ENCODE data around the gene MT3. TPM values are rescaled to one million over a fixed set of nuclear protein-coding genes. Genes with fewer than 3 reads are reported as not detected.
"Not testable (repeated sequence)": the region's sequence is repeated elsewhere in the genome, so short reads cannot be mapped to it uniquely, and the experiment has no call there.

Gene MT3
- total RNA-seq, 1 experiment from 2014 or later: 0.31 TPM

GRCh38 chr16:56564793-56565477 is 24.4 kb upstream of the MT3 start, which contains the start of gene MT4:
MT4 (plus strand) TSS chr16:56565073; CDS start chr16:56565129, 56 bp downstream.
- Histone ChIP-seq H3K36me3 (replicated peaks; ENCODE audit: control insufficient read depth, insufficient read depth, low read length) (no peaks in the 10 kb centered on the region), H3K27me3 (ENCODE audit: control insufficient read depth, insufficient read depth, low read length) (no peaks in the 10 kb centered on the region; the same call in 1 of the 2 replicates), H3K4me3 (ENCODE audit: insufficient read depth, low read depth, low read length) (no peak within 1 kb of the TSS)
- DNase-seq: no peak

DNA sequence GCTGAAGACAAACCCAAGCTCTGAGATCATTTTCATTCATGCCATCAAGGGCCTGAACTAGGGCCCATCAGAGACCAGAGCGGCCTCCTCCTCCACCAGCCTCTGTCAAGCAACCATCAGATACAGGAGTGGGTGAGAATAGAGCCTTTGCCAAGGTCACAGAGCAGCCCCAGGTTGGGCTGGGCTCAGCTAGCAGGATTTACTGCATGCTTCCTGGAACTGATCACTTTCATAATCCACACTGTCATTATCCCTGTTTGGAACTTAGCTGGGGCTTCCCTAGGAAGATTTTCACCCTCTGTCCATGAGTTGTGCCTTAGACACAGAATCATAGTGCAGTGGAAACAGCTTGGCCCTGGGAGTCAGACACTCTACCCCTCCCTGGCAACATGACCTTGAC is 19.4 kb upstream of the MT3 start:
- no peak for DNase-seq
- no peaks in the 10 kb centered on the region; the same call in 1 of the 2 replicates for H3K27me3 ChIP-seq (ENCODE audit: control insufficient read depth, insufficient read depth, low read length)
- no peak overlapping the region for H3K4me3 ChIP-seq (ENCODE audit: insufficient read depth, low read depth, low read length)
- H3K36me3 ChIP-seq (replicated peaks; ENCODE audit: control insufficient read depth, insufficient read depth, low read length): no peaks in the 10 kb centered on the region

DNA sequence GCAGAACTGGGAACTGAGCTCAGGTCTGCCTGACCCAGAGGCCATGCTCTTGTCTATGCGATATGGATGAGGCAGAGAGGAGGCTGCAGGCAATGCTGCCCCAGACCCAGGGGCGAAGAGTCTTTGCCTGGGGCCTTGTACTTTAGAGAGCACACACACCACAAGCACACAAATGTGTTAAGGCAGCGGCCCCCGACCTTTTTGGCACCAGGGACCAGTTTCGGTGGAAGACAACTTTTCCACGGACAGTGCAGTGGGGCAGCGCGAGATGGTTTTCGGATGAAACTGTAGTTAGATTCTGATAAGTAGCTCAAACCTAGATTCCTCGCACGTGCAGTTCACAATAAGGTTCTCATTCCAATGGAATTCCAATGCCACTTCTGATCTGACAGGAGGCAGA is 17.8 kb upstream of the MT3 start:
- DNase-seq: no peak
- Histone ChIP-seq H3K27me3 (ENCODE audit: control insufficient read depth, insufficient read depth, low read length) (no peaks in the 10 kb centered on the region), H3K4me3 (ENCODE audit: insufficient read depth, low read depth, low read length) (no peak overlapping the region), H3K36me3 (replicated peaks; ENCODE audit: control insufficient read depth, insufficient read depth, low read length) (no peaks in the 10 kb centered on the region)

DNA sequence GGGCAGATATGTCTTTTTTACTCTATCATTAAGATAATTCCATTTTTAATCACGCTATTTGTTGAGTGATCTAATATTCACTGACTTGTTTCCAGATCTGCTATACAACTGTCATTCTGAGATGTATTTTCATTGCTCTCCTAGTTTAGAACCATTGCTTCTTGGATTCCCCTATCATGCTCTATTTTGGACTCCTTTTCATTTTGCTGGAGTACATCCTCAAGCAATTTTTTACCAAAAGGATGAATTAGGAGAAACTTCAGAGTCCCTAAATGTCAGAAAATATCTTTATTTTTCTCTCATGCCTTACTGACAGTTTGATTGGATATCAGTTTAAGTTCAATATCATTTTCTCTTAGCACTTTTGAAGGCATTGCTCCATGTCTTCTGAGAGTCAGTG is 14.7 kb upstream of the MT3 start:
- Histone ChIP-seq H3K4me3 (ENCODE audit: insufficient read depth, low read depth, low read length) (no peak overlapping the region), H3K27me3 (ENCODE audit: control insufficient read depth, insufficient read depth, low read length) (no peaks in the 10 kb centered on the region), H3K36me3 (replicated peaks; ENCODE audit: control insufficient read depth, insufficient read depth, low read length) (no peaks in the 10 kb centered on the region)
- DNase-seq: no peak

DNA sequence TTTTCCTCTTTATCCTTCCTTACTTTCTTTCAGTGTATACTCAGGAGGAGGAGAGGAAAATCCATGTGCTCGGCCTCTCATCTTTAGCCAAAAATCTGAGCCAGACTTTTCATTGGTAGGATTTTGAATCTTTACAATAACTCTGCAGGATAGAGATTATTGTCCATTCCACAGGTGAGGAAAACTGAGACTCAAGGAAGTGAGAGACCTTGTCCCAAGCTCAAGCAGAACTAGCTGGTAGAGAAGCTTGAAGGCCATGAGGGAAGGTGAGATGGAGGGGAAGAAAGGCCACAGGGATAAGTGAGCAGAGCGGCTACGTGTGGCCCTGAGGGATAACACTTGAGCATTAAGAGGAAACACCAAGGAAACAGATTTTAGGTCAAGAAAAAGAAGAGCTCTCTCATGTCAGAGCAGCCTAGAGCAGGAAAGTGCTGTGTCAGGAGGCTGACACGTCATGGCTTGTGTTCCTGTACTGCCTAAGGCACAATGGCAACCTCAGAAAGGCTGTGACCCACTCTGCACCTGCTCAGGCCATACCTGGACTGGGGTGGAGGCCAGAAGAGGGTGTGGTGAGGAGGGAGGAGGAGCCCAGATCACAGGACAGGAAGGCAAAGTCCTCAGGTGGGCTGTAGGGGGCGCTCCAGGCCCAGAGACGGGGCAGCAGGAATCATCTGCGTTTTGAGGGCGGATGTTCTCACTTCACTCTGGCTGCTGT is 12.6 kb upstream of the MT3 start:
- no peaks in the 10 kb centered on the region for H3K36me3 ChIP-seq (replicated peaks; ENCODE audit: control insufficient read depth, insufficient read depth, low read length)
- no peaks in the 10 kb centered on the region for H3K27me3 ChIP-seq (ENCODE audit: control insufficient read depth, insufficient read depth, low read length)
- peak; percentile 87 for DNase-seq
- H3K4me3 ChIP-seq (ENCODE audit: insufficient read depth, low read depth, low read length): no peak overlapping the region

DNA sequence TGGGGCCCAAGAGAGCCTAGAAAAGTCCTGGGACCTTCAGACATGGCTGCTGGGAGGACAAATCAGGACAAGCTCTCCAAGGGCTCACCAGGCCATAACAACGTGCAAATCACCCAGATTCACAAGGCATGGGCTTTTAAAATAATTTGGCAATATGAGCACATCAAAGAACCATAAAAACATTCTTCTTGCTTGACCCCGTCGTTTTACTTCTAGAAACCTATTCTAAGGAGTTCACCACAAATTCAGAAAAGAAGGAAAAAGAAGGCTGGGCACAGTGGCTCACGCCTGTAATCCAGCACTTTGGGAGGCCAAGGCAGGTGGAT is 12.1 kb upstream of the MT3 start:
- Histone ChIP-seq H3K36me3 (replicated peaks; ENCODE audit: control insufficient read depth, insufficient read depth, low read length) (no peaks in the 10 kb centered on the region), H3K4me3 (ENCODE audit: insufficient read depth, low read depth, low read length) (no peak overlapping the region), H3K27me3 (ENCODE audit: control insufficient read depth, insufficient read depth, low read length) (no peaks in the 10 kb centered on the region)
- no peak for DNase-seq

DNA sequence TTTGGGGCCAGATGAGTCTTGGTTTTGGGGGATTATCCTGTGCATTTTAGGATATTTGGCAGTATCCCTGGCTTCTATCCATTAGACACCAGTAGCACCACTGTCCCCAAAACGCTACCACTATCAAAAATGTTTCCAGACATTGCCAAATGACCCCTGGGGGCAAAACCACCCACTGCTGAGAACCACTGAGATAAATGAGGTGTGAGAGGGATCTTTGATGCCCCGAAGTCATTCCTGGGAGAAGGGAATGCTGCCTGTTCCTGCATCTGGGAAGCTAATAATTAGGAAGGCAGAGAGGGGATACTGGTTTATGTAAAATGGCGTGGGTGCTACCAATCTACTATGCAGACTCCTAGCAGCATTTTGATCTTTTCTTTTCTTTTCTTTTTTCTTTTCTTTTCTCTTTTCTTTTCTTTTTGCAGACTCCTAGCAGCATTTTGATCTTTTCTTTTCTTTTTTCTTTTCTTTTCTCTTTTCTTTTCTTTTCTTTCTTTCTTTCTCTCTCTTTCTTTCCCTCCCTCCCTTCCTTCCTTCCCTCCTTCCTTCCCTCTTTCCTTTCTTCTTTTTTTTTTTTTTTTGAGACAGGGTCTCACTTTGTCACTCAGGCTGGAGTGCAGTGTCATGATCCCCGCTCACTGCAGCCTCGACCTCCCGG is 8.8 kb upstream of the MT3 start:
- DNase-seq: no peak
- H3K36me3 ChIP-seq (replicated peaks; ENCODE audit: control insufficient read depth, insufficient read depth, low read length): no peaks in the 10 kb centered on the region
- no peak overlapping the region for H3K4me3 ChIP-seq (ENCODE audit: insufficient read depth, low read depth, low read length)
- H3K27me3 ChIP-seq (ENCODE audit: control insufficient read depth, insufficient read depth, low read length): 0 out of 2 replicates have a peak, but pooled peaks cover 2% of the 10 kb centered on the region

DNA sequence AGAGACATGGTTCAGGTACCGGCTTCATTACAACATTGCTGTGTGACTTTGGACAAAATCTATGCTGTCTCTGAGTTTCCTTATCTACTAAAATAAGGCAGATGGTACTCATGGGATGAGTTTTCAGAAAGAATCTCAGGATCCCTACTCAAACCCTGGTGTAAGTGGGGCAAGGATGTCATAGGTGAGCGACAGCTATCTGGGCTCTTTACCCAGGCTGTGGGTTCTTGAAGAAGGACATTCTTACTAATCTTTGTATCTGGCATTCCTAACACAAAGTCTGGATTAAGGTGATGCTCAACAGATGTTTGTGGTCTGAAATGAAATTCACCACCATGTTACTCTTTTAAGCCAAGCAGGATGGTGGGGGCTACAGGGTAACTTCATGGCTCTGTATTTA is 6.4 kb upstream of the MT3 start:
- H3K4me3 ChIP-seq (ENCODE audit: insufficient read depth, low read depth, low read length); DNase-seq; H3K36me3 ChIP-seq (replicated peaks; ENCODE audit: control insufficient read depth, insufficient read depth, low read length): not testable (repeated sequence)
- peaks cover 11% of the 10 kb centered on the region for H3K27me3 ChIP-seq (ENCODE audit: control insufficient read depth, insufficient read depth, low read length)

DNA sequence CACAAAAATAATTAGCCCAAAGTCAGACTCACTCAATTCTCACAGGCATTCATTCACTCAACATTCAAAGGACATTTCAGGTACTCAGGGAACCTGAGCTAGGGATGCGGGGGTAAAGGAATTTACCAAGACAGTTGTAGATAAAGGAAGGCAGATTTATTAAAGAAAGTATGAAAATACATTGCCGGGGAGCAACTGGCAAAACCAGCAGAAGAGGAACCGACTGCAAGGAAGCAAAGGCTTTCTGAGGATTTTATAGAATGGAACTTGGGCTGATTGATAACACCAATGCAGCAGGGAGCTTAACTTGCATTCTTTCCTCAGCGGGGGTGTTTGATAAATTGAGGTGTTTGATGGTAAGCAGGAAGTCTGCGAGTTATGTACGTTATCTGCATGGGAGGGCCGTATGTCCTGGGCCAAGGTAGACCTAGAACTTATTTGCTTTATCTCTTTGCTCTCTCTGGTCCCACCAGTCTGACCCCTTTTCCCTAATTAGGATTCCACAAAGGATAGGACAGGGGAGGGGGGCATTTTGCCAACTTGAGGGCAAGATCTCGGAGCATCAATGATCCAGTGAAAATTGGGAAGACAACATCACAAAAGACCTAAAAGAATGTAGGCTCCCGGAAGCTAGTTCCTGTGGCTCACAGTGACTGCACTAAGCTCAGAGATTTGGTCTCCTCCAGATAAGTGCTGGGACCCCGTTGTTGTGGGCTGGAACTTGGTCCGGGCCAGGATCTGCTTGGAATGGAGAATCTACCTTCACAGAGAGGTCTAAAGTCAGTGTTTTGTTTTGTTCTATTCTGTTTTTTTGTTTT is 5.8 kb upstream of the MT3 start:
- Histone ChIP-seq H3K36me3 (replicated peaks; ENCODE audit: control insufficient read depth, insufficient read depth, low read length) (no peaks in the 10 kb centered on the region), H3K27me3 (ENCODE audit: control insufficient read depth, insufficient read depth, low read length) (peaks cover 18% of the 10 kb centered on the region), H3K4me3 (ENCODE audit: insufficient read depth, low read depth, low read length) (no peak overlapping the region)
- no peak for DNase-seq

DNA sequence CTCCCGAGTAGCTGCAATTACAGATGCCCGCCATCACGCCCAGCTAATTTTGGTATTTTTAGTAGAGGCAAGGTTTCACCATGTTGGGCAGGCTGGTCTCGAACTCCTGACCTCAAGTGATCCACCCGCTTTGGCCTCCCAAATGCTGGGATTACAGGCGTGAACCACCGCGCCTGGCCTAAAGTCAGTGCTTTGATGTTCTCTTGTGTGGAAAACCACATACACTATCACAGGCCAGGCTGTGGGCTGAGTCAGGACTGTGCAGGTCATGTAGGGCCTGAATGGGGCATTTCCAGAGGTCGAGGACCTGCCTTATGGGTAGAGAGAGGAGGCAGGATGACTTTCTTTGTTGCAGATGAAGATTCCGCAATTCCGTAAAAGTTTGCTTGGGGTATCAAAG is 5.1 kb upstream of the MT3 start:
- DNase-seq: no peak
- Histone ChIP-seq H3K27me3 (ENCODE audit: control insufficient read depth, insufficient read depth, low read length) (peaks cover 25% of the 10 kb centered on the region), H3K4me3 (ENCODE audit: insufficient read depth, low read depth, low read length) (no peak overlapping the region)

GRCh38 chr16:56588781-56589140 is 567 bp upstream of the MT3 start:
- DNase-seq: no peak
- Histone ChIP-seq H3K27me3 (ENCODE audit: control insufficient read depth, insufficient read depth, low read length) (peaks cover 48% of the 10 kb centered on the region), H3K36me3 (replicated peaks; ENCODE audit: control insufficient read depth, insufficient read depth, low read length) (no peaks in the 10 kb centered on the region), H3K4me3 (ENCODE audit: insufficient read depth, low read depth, low read length) (peak overlapping the region; percentile 37)

More for the DNA sequence above, 5.1 kb upstream of the MT3 start:
- H3K36me3 ChIP-seq (replicated peaks; ENCODE audit: control insufficient read depth, insufficient read depth, low read length): no peaks in the 10 kb centered on the region

DNA sequence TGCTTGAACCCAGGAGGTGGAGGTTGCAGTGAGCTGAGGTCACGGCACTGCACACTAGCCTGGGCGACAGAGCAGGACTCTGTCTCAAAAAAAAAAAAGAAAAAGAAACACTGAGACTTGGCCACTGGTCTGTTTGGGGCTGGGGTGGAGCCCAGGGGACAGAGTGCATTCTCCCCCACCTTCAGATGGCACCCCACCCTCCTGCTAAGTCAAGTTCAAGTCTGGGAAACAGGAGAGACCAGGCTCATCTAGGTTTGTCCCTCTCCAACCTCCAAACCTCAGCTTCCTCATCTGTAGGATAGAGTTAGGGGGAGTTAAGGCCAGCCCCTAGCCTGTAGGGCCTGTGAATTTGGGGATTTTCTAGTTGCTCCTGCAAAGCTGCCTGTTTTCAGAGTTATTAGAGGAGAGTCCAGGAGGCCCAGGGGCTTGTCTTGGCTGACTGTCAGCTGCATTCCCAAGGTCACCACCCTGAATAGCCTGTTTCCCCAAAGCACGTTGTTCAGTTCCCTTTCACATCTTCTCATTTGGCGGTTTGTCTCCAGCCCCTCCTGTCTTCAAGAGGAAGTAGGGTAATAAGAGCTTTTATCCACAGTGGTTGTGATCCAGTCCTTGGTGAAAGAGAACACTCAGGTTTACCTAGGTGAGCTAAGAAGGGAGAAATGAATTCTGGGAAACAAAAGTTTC is 2.2 kb downstream of the MT3 start:
- Histone ChIP-seq H3K27me3 (ENCODE audit: control insufficient read depth, insufficient read depth, low read length) (peaks cover 45% of the 10 kb centered on the region), H3K4me3 (ENCODE audit: insufficient read depth, low read depth, low read length) (no peak overlapping the region), H3K36me3 (replicated peaks; ENCODE audit: control insufficient read depth, insufficient read depth, low read length) (no peaks in the 10 kb centered on the region)
- DNase-seq: no peak

DNA sequence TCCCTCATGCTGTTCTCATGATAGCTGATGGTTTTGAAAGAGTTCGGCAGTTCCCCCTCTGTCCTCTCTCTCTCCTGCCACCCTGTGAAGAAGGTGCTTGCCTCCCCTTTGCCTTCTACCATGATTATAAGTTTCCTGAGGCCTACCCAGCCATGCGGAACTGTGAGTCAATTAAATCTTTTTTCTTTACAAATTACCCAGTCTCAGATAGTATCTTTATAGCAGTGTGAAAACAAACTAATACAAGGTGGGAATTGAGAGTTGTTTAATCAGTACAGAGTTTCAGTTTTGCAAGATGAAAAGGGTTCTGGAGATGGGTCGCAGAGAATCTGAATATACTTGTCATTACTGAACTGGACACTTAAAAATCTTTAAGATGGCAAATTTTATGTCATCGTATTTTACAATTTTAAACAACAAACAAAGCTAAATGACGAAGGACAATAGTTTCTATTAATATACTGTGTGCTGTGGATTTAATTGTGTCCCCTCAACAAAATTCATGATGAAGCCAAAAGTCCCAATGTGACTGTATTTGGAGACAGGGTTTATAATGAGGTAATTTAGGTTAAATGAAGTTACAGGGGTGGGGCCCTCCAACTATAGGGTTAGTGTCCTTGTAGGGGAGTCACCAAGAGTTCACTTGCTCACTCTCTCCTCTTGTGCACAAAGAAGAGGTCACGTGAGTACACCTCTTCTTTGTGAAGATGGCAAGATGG is 4.4 kb downstream of the MT3 start:
- H3K4me3 ChIP-seq (ENCODE audit: insufficient read depth, low read depth, low read length): no peak overlapping the region
- no peak for DNase-seq
- H3K36me3 ChIP-seq (replicated peaks; ENCODE audit: control insufficient read depth, insufficient read depth, low read length): no peaks in the 10 kb centered on the region
- H3K27me3 ChIP-seq (ENCODE audit: control insufficient read depth, insufficient read depth, low read length): peaks cover 29% of the 10 kb centered on the region

DNA sequence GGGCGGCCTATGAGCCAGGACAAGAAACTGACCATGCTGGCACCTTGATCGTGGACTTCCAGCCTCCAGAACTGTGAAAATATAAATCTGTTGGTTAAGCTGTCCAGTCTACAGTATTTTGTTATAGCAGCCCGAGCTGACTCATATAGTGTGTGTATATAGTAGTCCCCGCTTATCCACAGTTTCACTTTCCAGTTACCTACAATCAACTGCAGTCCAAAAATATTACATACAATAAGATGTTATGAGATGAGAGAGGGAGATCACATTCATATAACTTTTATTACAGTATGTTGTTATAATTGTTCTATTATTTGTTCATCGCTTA is 4.9 kb downstream of the MT3 start:
- no peak overlapping the region for H3K4me3 ChIP-seq (ENCODE audit: insufficient read depth, low read depth, low read length)
- no peaks in the 10 kb centered on the region for H3K36me3 ChIP-seq (replicated peaks; ENCODE audit: control insufficient read depth, insufficient read depth, low read length)
- no peak for DNase-seq
- H3K27me3 ChIP-seq (ENCODE audit: control insufficient read depth, insufficient read depth, low read length): peaks cover 24% of the 10 kb centered on the region

Measured in H7 (cell line).